ENCODE measurements around the gene RABGAP1. TPM values are rescaled to one million over a fixed set of nuclear protein-coding genes. Genes with fewer than 3 reads are reported as not detected.

The RABGAP1 gene
- total RNA-seq, 2 experiments from 2014 or later = 16.8 to 46.6 TPM

- H3K27ac ChIP-seq (ENCODE audit: low read depth, low read length, poor library complexity, severe bottlenecking) = no peak overlapping the region
- no peaks in the 10 kb centered on the region for H3K79me2 ChIP-seq (ENCODE audit: insufficient read depth, low read depth, low read length)
- H2AFZ ChIP-seq (ENCODE audit: low read length) = no peak overlapping the region
- ChIA-PET CTCF (ENCODE audit: unreplicated experiment) (no interaction called here), POLR2A (no interaction called here)
- no peaks in the 10 kb centered on the region for H4K20me1 ChIP-seq (ENCODE audit: insufficient read depth, low read length)
- intact Hi-C loops (cut with micrococcal nuclease; ENCODE audit: unreplicated experiment) = no loop called here
- H3K9me3 ChIP-seq (ENCODE audit: low read length) = no peaks in the 10 kb centered on the region
- TF ChIP-seq CTCF (conservative IDR thresholded peaks at IDR 0.05; ENCODE audit: low read length) (no peak), EZH2phosphoT487 (IDR thresholded peaks at IDR 0.05; ENCODE audit: borderline replicate concordance, low read depth, low read length) (no peak)
- DNase-seq (ENCODE audit: low spot score) = no peak
- no peak overlapping the region for H3K4me2 ChIP-seq (ENCODE audit: low read length)
- no TSS peak for BruUV-seq (replicated peaks)
- H3K9me2 ChIP-seq (ENCODE audit: insufficient read depth, low read length) = no peaks in the 10 kb centered on the region
- H3K36me3 ChIP-seq (ENCODE audit: insufficient read depth, low read length) = peaks cover 7% of the 10 kb centered on the region; the same call in 1 of the 2 replicates
- H3K4me1 ChIP-seq (ENCODE audit: insufficient read depth, low read length, poor library complexity, severe bottlenecking) = no peaks in the 10 kb centered on the region
- H3K4me3 ChIP-seq (ENCODE audit: low read depth, low read length, poor library complexity, severe bottlenecking) = no peak overlapping the region
Observed at GRCh38 chr9:123033864-123034601, 93.2 kb downstream of the RABGAP1 start.

GRCh38 chr9:123034881-123035510 lies 94.2 kb downstream of the RABGAP1 start:
- DNase-seq (ENCODE audit: low spot score) = no peak
- intact Hi-C loops (cut with micrococcal nuclease; ENCODE audit: unreplicated experiment) = no loop called here
- BruUV-seq (replicated peaks) = no TSS peak
- ChIA-PET CTCF (ENCODE audit: unreplicated experiment) (no interaction called here), POLR2A (no interaction called here)
- Histone ChIP-seq H3K4me1 (ENCODE audit: insufficient read depth, low read length, poor library complexity, severe bottlenecking) (no peaks in the 10 kb centered on the region), H2AFZ (ENCODE audit: low read length) (no peak overlapping the region), H3K9me2 (ENCODE audit: insufficient read depth, low read length) (no peaks in the 10 kb centered on the region), H4K20me1 (ENCODE audit: insufficient read depth, low read length) (no peaks in the 10 kb centered on the region), H3K36me3 (ENCODE audit: insufficient read depth, low read length) (peaks cover 4% of the 10 kb centered on the region; the same call in 1 of the 2 replicates), H3K9me3 (ENCODE audit: low read length) (no peaks in the 10 kb centered on the region), H3K27ac (ENCODE audit: low read depth, low read length, poor library complexity, severe bottlenecking) (no peak overlapping the region), H3K4me3 (ENCODE audit: low read depth, low read length, poor library complexity, severe bottlenecking) (no peak overlapping the region), H3K4me2 (ENCODE audit: low read length) (no peak overlapping the region), H3K79me2 (ENCODE audit: insufficient read depth, low read depth, low read length) (no peaks in the 10 kb centered on the region)
- TF ChIP-seq EZH2phosphoT487 (IDR thresholded peaks at IDR 0.05; ENCODE audit: borderline replicate concordance, low read depth, low read length) (no peak), CTCF (conservative IDR thresholded peaks at IDR 0.05; ENCODE audit: low read length) (no peak)

GRCh38 chr9:123035791-123036190 lies 95.0 kb downstream of the RABGAP1 start:
- ChIA-PET POLR2A (interaction anchor here (0.9 kb wide), 1 partner anchor 16 kb away, joined by 4 read pairs; no protein-coding TSS in a partner anchor), CTCF (ENCODE audit: unreplicated experiment) (no interaction called here)
- Histone ChIP-seq H3K4me2 (ENCODE audit: low read length) (no peak overlapping the region), H4K20me1 (ENCODE audit: insufficient read depth, low read length) (no peaks in the 10 kb centered on the region), H3K9me3 (ENCODE audit: low read length) (no peaks in the 10 kb centered on the region), H3K36me3 (ENCODE audit: insufficient read depth, low read length) (peaks cover 4% of the 10 kb centered on the region; the same call in 1 of the 2 replicates), H3K27ac (ENCODE audit: low read depth, low read length, poor library complexity, severe bottlenecking) (no peak overlapping the region), H3K9me2 (ENCODE audit: insufficient read depth, low read length) (no peaks in the 10 kb centered on the region), H3K4me3 (ENCODE audit: low read depth, low read length, poor library complexity, severe bottlenecking) (no peak overlapping the region), H3K4me1 (ENCODE audit: insufficient read depth, low read length, poor library complexity, severe bottlenecking) (no peaks in the 10 kb centered on the region), H3K79me2 (ENCODE audit: insufficient read depth, low read depth, low read length) (no peaks in the 10 kb centered on the region), H2AFZ (ENCODE audit: low read length) (no peak overlapping the region)
- no peak for TF ChIP-seq EZH2phosphoT487 (IDR thresholded peaks at IDR 0.05; ENCODE audit: borderline replicate concordance, low read depth, low read length)
- no peak for TF ChIP-seq CTCF (conservative IDR thresholded peaks at IDR 0.05; ENCODE audit: low read length)
- intact Hi-C loops (cut with micrococcal nuclease; ENCODE audit: unreplicated experiment) = no loop called here
- no TSS peak for BruUV-seq (replicated peaks)
- DNase-seq (ENCODE audit: low spot score) = no peak
